Effector memory CD4-positive, alpha-beta T cell (primary cell): ENCODE measurements around the gene PNMA6F.
"Not testable (repeated sequence)": the region's sequence is repeated elsewhere in the genome, so short reads cannot be mapped to it uniquely, and the experiment has no call there.

Source experiments
- DNase-seq, 3 donors: peaks; one replicate each; pipeline ENCODE4 v3.0.0-alpha.2; 2020
- H3K27ac ChIP-seq: 2 replicates; pipeline ENCODE4 v1.7.0; 2013; ENCODE audit warnings: mild to moderate bottlenecking, low read length, moderate library complexity; ENCODE audit not compliant: insufficient read depth, poor library complexity, severe bottlenecking
- H3K27me3 ChIP-seq: replicated peaks from 2 replicates; pipeline ENCODE4 v1.7.0; 2013; ENCODE audit warnings: mild to moderate bottlenecking, low read length; ENCODE audit not compliant: insufficient read depth, control insufficient read depth, poor library complexity, severe bottlenecking
- H3K36me3 ChIP-seq: 2 replicates; pipeline ENCODE4 v1.7.0; 2013; ENCODE audit warnings: mild to moderate bottlenecking, low read length, moderate library complexity; ENCODE audit not compliant: control insufficient read depth, insufficient read depth
- H3K4me1 ChIP-seq: 2 replicates; pipeline ENCODE4 v1.7.0; 2013; ENCODE audit warnings: low read length, mild to moderate bottlenecking; ENCODE audit not compliant: control insufficient read depth, insufficient read depth, poor library complexity, severe bottlenecking
- H3K4me3 ChIP-seq: 2 replicates; pipeline ENCODE4 v1.7.0; 2013; ENCODE audit warnings: low read length, low read depth, mild to moderate bottlenecking; ENCODE audit not compliant: insufficient read depth, poor library complexity, severe bottlenecking
- H3K9me3 ChIP-seq: 2 replicates; pipeline ENCODE4 v1.7.0; 2013; ENCODE audit warnings: mild to moderate bottlenecking, low read length, moderate library complexity; ENCODE audit not compliant: control insufficient read depth

The PNMA6F gene

DNA sequence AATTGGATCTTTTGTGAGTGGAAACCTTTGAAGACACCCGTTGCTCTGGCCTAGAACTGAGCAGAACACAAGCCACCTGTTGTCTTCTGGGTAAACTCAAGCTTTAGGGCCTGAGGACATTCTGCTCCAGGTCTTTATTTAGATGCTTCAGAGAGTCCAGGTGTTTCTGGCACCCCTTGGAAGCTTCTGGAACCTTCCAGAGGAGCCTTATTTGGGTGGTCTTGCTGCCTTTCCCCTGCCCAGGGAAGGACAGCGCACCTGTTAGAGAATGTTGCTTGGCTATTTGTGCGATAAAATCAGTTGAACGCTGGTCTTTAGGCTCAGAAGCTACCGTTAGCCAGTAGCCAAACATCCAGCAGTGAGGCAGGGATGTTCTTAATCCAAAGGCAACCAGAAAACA is 15.4 kb upstream of the PNMA6F start:
- no peaks in the 10 kb centered on the region for H3K27me3 ChIP-seq
- no peaks in the 10 kb centered on the region for H3K9me3 ChIP-seq
- H3K27ac ChIP-seq, result no peak overlapping the region
- DNase-seq, result no peak
- H3K4me3 ChIP-seq, result no peak overlapping the region
- peaks cover 16% of the 10 kb centered on the region for H3K4me1 ChIP-seq
- no peaks in the 10 kb centered on the region for H3K36me3 ChIP-seq

DNA sequence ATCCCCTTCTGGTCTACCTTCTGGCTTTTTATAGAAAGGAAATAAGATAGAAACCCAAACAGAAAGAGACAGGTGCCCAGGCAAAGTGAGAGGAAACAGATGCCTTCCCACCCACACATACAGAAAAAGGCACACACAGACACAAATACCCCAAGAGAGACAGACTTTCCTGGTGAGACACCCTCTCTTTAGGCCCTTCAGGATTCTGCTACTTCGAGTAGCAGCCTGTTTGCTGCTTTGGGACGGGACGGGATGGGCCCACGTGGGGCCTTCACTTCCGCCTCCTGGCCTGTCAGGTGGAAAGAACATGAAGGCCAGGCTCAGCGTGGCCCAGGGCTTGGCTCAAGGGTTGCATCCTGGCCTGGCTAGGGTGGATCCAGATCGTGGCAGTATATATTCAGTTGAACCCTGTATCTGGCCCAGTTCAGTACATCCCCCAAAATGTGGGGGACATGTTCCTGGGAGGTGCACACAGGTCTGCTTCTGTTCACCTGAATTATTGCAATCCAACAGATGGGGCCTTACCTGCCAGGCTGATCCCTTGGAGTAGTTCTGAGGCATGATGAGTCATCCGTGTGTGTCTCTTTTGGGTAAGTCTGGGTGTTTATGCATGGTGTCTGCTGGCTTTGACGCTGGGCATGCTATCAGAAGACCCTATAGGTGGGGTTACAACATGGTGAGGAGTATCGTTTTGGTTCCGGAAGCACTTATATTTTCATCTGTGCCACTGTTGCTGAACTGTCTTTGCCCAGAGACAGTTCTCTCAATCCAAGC is 14.7 kb upstream of the PNMA6F start:
- Histone ChIP-seq H3K4me3 (no peak overlapping the region), H3K27me3 (no peaks in the 10 kb centered on the region), H3K36me3 (no peaks in the 10 kb centered on the region), H3K9me3 (no peaks in the 10 kb centered on the region), H3K27ac (no peak overlapping the region), H3K4me1 (peaks cover 16% of the 10 kb centered on the region)
- DNase-seq, result no peak

DNA sequence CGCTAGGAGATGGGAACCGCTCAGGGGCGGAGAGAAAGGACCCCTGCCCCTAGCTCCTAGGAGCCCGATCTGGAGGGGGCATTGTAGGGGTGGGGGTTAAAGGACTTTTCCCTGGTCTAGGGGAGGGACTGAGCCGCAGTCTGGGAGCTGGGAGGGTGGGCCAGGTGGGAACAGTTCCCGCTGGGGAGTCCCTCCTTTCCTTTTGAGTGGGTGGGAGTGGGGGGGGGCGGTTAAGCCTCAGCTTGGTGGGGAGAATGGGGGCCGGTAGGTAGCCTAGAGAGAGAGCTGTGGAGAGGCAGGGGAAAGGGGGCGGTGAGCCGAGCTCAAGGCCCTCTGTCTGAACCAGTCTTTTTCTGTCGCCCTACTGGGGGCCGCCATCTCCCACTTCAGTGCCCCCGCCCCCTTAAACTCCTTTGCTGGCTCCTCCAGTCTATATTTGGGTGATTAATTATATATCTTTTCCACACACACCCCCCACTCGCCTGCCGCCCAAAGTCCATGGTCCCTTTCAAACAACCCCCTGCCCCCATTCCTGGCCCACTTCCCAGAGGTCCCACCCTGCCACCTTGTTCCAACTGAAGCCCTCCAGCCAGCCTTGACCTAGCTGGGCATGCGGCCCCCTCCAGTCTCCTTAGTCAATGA is 13.2 kb upstream of the PNMA6F start:
- no peak for DNase-seq
- no peaks in the 10 kb centered on the region for H3K9me3 ChIP-seq
- peak overlapping the region; percentile 60 for H3K4me3 ChIP-seq
- no peaks in the 10 kb centered on the region for H3K36me3 ChIP-seq
- peak overlapping the region; percentile 57 for H3K27ac ChIP-seq
- no peaks in the 10 kb centered on the region for H3K27me3 ChIP-seq
- peaks cover 16% of the 10 kb centered on the region for H3K4me1 ChIP-seq

DNA sequence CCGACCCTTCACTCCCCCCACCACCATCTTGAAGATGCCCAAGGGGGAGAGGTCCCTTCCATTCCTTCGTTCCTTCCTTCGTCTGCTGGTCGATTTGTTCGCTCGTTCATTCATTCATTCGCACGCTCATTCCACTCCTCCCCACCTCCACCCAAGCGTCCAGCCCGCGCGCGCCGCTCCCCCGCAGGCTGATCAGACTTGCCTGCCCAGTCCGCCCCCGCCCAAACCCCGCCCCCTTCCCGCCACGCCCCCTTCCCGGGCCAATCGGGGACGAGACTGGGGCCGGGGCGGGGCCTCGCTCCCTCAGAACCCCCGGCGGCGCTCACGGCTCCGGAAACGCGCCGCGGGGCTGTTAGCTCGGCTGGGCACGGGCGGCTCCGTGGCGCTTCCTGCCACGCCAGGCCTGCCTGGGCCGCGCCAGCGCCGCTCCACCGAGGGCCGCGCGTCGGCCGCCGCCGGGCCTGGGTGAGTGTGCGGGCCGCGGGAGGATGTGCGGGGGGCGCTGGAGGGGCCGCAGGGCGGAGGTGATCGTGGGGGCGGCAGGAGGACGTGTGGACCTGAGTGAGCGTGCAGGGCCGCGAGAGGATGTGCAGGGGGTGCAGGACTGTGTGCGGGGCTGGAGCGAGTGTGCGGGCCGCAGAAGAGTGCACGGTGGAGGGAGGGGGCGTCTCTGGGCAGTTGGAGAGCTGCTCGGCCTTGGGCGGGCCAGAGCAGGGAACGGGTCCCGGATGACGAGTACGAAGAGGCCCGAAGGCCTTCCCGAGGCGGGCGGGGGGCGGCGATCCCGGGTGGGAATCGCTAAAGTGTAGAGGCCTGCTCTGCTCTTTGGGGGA is 12.5 kb upstream of the PNMA6F start, which contains the start of gene ZNF275:
ZNF275 (plus strand) TSS at position 333 of the 833 bp plus-strand sequence. CDS start 2,527 bp downstream, outside the sequence.
- peak; percentile 65 to 73 (median 72) for DNase-seq
- H3K4me3 ChIP-seq, result peak within 1 kb of the TSS; percentile 60
- peaks cover 15% of the 10 kb centered on the region for H3K4me1 ChIP-seq
- no peaks in the 10 kb centered on the region for H3K9me3 ChIP-seq
- no peaks in the 10 kb centered on the region for H3K27me3 ChIP-seq
- H3K27ac ChIP-seq, result peak within 1 kb of the TSS; percentile 57
- no peaks in the 10 kb centered on the region for H3K36me3 ChIP-seq

DNA sequence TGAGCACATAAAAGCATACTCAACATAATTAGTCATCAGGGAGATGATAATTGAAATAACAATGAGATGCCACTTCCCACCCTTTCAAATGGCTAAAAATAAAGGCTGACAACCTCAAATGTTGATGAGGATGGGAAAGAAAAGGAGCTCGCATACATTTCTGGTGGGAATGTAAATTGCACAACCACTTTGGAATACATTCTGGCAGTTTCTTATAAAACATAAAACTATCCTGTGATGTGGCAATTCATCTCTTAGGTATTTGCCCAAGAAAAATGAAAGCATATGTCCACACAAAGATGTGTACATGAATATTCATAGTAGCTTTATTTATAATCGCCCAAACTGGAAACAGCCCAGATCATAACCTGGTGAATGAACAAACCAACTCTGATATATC is 11.7 kb upstream of the PNMA6F start:
- no peaks in the 10 kb centered on the region for H3K36me3 ChIP-seq
- no peaks in the 10 kb centered on the region for H3K9me3 ChIP-seq
- peaks cover 10% of the 10 kb centered on the region for H3K4me1 ChIP-seq
- no peaks in the 10 kb centered on the region for H3K27me3 ChIP-seq
- no peak overlapping the region for H3K4me3 ChIP-seq
- H3K27ac ChIP-seq, result no peak overlapping the region
- DNase-seq, result no peak

DNA sequence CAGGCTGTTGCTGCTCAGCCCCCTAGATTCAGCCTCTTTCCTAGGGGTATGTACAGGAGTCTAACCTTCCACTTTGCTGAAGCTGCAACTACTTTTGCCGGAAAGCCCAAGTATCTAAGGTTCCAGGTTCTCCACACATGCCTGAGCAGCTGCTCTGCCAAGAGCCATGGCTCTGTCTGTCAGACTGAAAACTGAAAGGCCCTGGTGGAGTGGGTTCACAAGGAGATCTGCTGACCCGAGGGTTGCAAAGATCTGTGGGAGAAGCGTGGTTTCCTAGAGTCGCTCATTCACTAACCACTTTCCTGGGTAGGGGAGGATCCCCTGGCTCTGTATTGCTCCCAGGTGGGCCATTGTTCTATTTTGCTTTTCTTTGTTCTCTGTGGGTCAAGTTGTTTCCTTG is 6.0 kb upstream of the PNMA6F start:
- no peak for DNase-seq
- Histone ChIP-seq H3K27me3 (no peaks in the 10 kb centered on the region), H3K36me3 (no peaks in the 10 kb centered on the region), H3K4me3 (no peak overlapping the region), H3K4me1 (no peaks in the 10 kb centered on the region), H3K27ac (no peak overlapping the region), H3K9me3 (no peaks in the 10 kb centered on the region)

DNA sequence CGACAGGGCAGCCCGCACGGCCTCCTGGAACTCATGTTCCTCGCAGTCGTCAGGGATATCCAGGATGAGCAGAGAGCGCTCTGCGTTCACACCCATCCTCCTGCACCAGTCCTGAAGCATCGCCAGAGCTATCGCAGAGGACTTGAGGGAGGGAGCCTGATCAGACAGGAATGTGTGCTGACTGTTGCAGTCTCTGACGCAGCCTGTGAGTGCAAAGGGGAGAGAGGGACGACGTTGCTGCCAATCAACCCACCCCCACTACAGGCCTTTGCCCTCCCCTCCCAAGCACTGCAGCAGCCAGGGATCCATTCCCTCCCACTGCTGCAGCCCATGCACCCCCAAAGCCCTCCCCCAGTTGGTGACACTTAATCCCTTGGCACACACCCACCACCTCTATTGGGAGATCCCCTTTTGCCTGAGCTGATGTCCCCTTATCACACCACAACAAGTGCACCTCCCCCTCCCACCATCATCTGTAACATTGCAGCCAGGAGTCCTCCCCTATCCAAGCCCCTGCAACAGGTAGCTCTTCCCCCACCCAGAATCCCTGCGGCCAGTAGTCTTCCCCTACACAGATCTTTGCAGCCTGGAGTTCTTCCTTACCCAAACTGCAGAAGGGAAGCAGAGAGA is 897 bp downstream of the PNMA6F start:
- Histone ChIP-seq H3K9me3 (no peaks in the 10 kb centered on the region), H3K36me3 (no peaks in the 10 kb centered on the region), H3K27me3 (no peaks in the 10 kb centered on the region), H3K4me3 (no peak overlapping the region), H3K27ac (no peak overlapping the region), H3K4me1 (no peaks in the 10 kb centered on the region)
- no peak for DNase-seq

DNA sequence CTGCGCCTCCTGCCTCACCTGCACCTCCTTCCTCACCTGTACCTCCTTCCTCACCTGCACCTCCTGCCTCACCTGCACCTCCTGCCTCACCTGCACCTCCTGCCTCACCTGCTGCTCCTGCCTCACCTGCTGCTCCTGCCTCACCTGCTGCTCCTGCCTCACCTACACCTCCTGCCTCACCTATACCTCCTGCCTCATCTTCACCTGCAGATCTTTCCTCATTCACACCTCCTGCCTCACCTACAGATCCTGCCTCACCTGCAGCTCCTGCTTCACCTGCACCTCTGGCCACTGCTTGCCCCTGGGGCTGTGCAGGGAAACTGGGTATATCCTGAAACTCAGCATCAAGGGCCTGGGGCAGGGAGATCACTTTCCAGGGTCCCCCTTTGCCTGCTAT is 1.5 kb downstream of the PNMA6F start:
- not testable (repeated sequence) for DNase-seq, H3K4me1 ChIP-seq, H3K4me3 ChIP-seq, H3K27ac ChIP-seq, H3K27me3 ChIP-seq, H3K9me3 ChIP-seq, H3K36me3 ChIP-seq

DNA sequence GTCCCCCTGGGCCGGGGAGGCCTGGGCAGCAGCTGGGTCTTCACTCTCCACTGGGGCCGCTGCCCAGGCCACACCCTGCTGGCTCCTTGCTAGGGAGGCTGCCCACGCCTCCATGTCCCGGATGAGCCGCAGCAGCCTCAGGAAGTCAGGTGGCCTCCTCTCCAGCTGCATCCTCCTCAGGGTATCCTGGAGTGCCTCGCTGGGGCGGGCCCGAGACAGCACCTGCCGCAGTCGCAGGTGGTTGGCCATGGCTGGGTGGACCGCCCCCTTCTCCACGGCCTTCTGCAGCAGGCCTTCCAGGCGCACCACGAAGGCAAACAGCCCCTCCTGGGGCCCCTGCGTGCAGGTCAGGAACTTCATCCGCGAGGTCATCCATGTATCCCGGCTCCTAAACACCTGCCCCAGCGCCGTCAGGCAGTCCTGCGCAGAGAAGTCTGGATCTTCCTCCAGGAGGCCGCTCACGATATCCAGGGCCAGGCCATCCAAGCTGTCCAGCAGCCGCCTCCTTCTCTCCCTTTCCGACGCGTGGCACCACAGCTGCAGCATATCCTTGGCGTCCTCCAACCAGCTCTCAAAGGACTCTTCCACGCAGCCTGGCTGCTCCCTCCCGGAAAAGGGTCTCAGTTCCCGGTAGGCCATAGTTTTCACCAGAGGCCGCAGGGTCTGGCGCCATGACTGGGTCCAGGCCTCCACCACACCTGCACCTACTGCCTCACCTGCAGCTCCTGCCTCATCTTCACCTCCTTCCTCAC is 2.1 kb downstream of the PNMA6F start:
- DNase-seq, result no peak
- Histone ChIP-seq H3K27ac (no peak overlapping the region), H3K27me3 (no peaks in the 10 kb centered on the region), H3K4me1 (no peaks in the 10 kb centered on the region), H3K4me3 (no peak overlapping the region), H3K9me3 (no peaks in the 10 kb centered on the region), H3K36me3 (no peaks in the 10 kb centered on the region)
